GM23248 (cell line): ENCODE measurements around the gene SYNDIG1L. TPM values are rescaled to one million over a fixed set of nuclear protein-coding genes. Genes with fewer than 3 reads are reported as not detected.

Experiments used
- DNase-seq: peaks from one replicate; pipeline ENCODE4 v3.0.0-alpha.2; 2015
- H2AFZ ChIP-seq: fragments of 200-600 bp; sonication (generic); 2 replicates; pipeline ENCODE4 v1.6.1; 2016; ENCODE audit warnings: antibody characterized with exemption
- H3F3A ChIP-seq: fragments of 200-600 bp; sonication (generic); 2 replicates; pipeline ENCODE4 v1.6.1; 2016; ENCODE audit warnings: mild to moderate bottlenecking, antibody characterized with exemption, mixed run types; ENCODE audit not compliant: insufficient read depth
- H3K27ac ChIP-seq: fragments of 200-600 bp; sonication (generic); 2 replicates; pipeline ENCODE4 v1.5.1; 2016; ENCODE audit warnings: mild to moderate bottlenecking
- H3K27me3 ChIP-seq: fragments of 200-600 bp; sonication (generic); replicated peaks from 2 replicates; pipeline ENCODE4 v1.6.1; 2016; ENCODE audit warnings: mild to moderate bottlenecking; ENCODE audit not compliant: insufficient read depth
- H3K36me3 ChIP-seq: fragments of 200-600 bp; sonication (generic); 2 replicates; pipeline ENCODE4 v1.6.1; 2016; ENCODE audit warnings: low read depth, mild to moderate bottlenecking
- H3K4me1 ChIP-seq: fragments of 200-600 bp; sonication (generic); 2 replicates; pipeline ENCODE4 v1.6.1; 2016; ENCODE audit warnings: mild to moderate bottlenecking; ENCODE audit not compliant: insufficient read depth
- H3K4me2 ChIP-seq: fragments of 200-600 bp; sonication (generic); one replicate; pipeline ENCODE4 v1.6.1; 2016; ENCODE audit warnings: mild to moderate bottlenecking; ENCODE audit not compliant: unreplicated experiment
- H3K4me3 ChIP-seq: fragments of 200-600 bp; sonication (generic); 2 replicates; pipeline ENCODE4 v1.5.1; 2016; ENCODE audit warnings: mild to moderate bottlenecking
- H3K79me2 ChIP-seq: fragments of 200-600 bp; sonication (generic); 2 replicates; pipeline ENCODE4 v1.6.1; 2016; ENCODE audit warnings: mild to moderate bottlenecking; ENCODE audit not compliant: insufficient read depth
- H3K9ac ChIP-seq: fragments of 200-600 bp; sonication (generic); 2 replicates; pipeline ENCODE4 v1.6.1; 2016; ENCODE audit warnings: mild to moderate bottlenecking
- H3K9me2 ChIP-seq: fragments of 200-600 bp; sonication (generic); 2 replicates; pipeline ENCODE4 v1.6.1; 2016; ENCODE audit warnings: mixed run types, mild to moderate bottlenecking, moderate library complexity; ENCODE audit not compliant: insufficient read depth
- H3K9me3 ChIP-seq: fragments of 200-600 bp; sonication (generic); one replicate; pipeline ENCODE4 v1.6.1; 2017; ENCODE audit warnings: low read depth
- H4K20me1 ChIP-seq: fragments of 200-600 bp; sonication (generic); 2 replicates; pipeline ENCODE4 v1.6.0; 2016; ENCODE audit not compliant: insufficient read depth
- EZH2 ChIP-seq: fragments of 200-600 bp; sonication (generic); IDR thresholded peaks from 2 replicates; pipeline ENCODE4 v1.6.1; 2018; ENCODE audit warnings: antibody characterized with exemption, mild to moderate bottlenecking; ENCODE audit not compliant: insufficient read depth, poor library complexity, severe bottlenecking
- EZH2phosphoT487 ChIP-seq: fragments of 200-600 bp; sonication (generic); IDR thresholded peaks from 2 replicates; pipeline ENCODE4 v1.6.1; 2018; ENCODE audit warnings: antibody characterized with exemption, moderate library complexity, mild to moderate bottlenecking, low read depth; ENCODE audit not compliant: insufficient read depth
- WGBS, 2 experiments: methylation state at CpG; one replicate each; pipeline ENCODE4 v1.1.6; 2015 to 2017; ENCODE audit warnings: low lambda C conversion rate in 2 of 2, low coverage in 1 of 2; ENCODE audit errors: missing lambda C conversion rate in 2 of 2; 5-methylcytosine and 5-hydroxymethylcytosine counted together
- in situ Hi-C: fragments of 300-500 bp; cut with MboI; formaldehyde crosslinking; loops from 2 replicates; pipeline ENCODE4 v1.15.0; 2020
- polyA plus RNA-seq: library from polyadenylated mRNA; unstranded; fragments of >200 nt; fragmentation: Nextera tagmentation; extraction: Ambion mirVana; gene quantifications from 2 replicates; pipeline ENCODE4 v1.2.1, GENCODE V29; 2016
- total RNA-seq: library from RNA; depleted of rRNA; stranded (reverse); fragments of >200 nt; shearing (Covaris generic); gene quantifications from 2 replicates; pipeline ENCODE4 v1.2.3, GENCODE V29; 2014

SYNDIG1L gene
- total and polyA plus RNA-seq, 2 experiments from 2014 or later, result not detected

GRCh38 chr14:74400031-74400685, 25.9 kb downstream of the SYNDIG1L start:
- TF ChIP-seq EZH2 (no peak), EZH2phosphoT487 (no peak)
- Histone ChIP-seq H4K20me1 (no peaks in the 10 kb centered on the region), H3K27me3 (peaks cover 36% of the 10 kb centered on the region), H3K36me3 (no peaks in the 10 kb centered on the region), H3K79me2 (no peaks in the 10 kb centered on the region), H2AFZ (no peak overlapping the region), H3F3A (no peaks in the 10 kb centered on the region), H3K9me3 (no peaks in the 10 kb centered on the region), H3K4me3 (no peak overlapping the region), H3K9ac (no peak overlapping the region), H3K27ac (no peak overlapping the region), H3K4me2 (no peak overlapping the region), H3K9me2 (no peaks in the 10 kb centered on the region), H3K4me1 (no peaks in the 10 kb centered on the region)
- WGBS, 2 experiments, result 49 to 50% methylated on average over 13 of the region's 13 CpGs
- DNase-seq, result peak; percentile 42
- in situ Hi-C loops, result no loop called here

GRCh38 chr14:74395094-74395493, 30.9 kb downstream of the SYNDIG1L start:
- WGBS, 2 experiments, result 14 to 18% methylated on average over 3 to 4 of the region's 4 CpGs
- peaks cover 50% of the 10 kb centered on the region for H3K27me3 ChIP-seq

GRCh38 chr14:74394549-74394948, 31.5 kb downstream of the SYNDIG1L start:
- in situ Hi-C loops, result no loop called here
- peaks cover 49% of the 10 kb centered on the region for H3K27me3 ChIP-seq

More at GRCh38 chr14:74395094-74395493, 30.9 kb downstream of the SYNDIG1L start:
- no peak for DNase-seq
- no peaks in the 10 kb centered on the region for H3K36me3 ChIP-seq
- TF ChIP-seq EZH2phosphoT487, result no peak
- no peak for TF ChIP-seq EZH2
- in situ Hi-C loops, result no loop called here
- H3K27ac ChIP-seq, result no peak overlapping the region
- H3F3A ChIP-seq, result no peaks in the 10 kb centered on the region
- H3K79me2 ChIP-seq, result no peaks in the 10 kb centered on the region
- H3K4me3 ChIP-seq, result no peak overlapping the region
- H2AFZ ChIP-seq, result no peak overlapping the region
- H3K4me1 ChIP-seq, result no peaks in the 10 kb centered on the region
- no peak overlapping the region for H3K4me2 ChIP-seq
- no peaks in the 10 kb centered on the region for H3K9me2 ChIP-seq
- no peaks in the 10 kb centered on the region for H3K9me3 ChIP-seq
- no peaks in the 10 kb centered on the region for H4K20me1 ChIP-seq
- H3K9ac ChIP-seq, result no peak overlapping the region

GRCh38 chr14:74392616-74393570, 33.1 kb downstream of the SYNDIG1L start:
- no peak for DNase-seq
- 47 to 51% methylated on average over 16 of the region's 16 CpGs for WGBS, 2 experiments
- no peaks in the 10 kb centered on the region for H3K36me3 ChIP-seq
- TF ChIP-seq EZH2phosphoT487 (no peak), EZH2 (no peak)
- no peaks in the 10 kb centered on the region for H3F3A ChIP-seq
- H3K4me2 ChIP-seq, result no peak overlapping the region
- H4K20me1 ChIP-seq, result no peaks in the 10 kb centered on the region
- H3K4me1 ChIP-seq, result no peaks in the 10 kb centered on the region
- peaks cover 41% of the 10 kb centered on the region for H3K27me3 ChIP-seq
- no peaks in the 10 kb centered on the region for H3K9me3 ChIP-seq
- no peak overlapping the region for H3K4me3 ChIP-seq
- in situ Hi-C loops, result no loop called here
- H3K27ac ChIP-seq, result no peak overlapping the region
- H3K9ac ChIP-seq, result no peak overlapping the region
- no peaks in the 10 kb centered on the region for H3K79me2 ChIP-seq
- H2AFZ ChIP-seq, result no peak overlapping the region
- no peaks in the 10 kb centered on the region for H3K9me2 ChIP-seq

More at GRCh38 chr14:74394549-74394948, 31.5 kb downstream of the SYNDIG1L start:
- Histone ChIP-seq H3K9me2 (no peaks in the 10 kb centered on the region), H3K4me2 (no peak overlapping the region), H3K36me3 (no peaks in the 10 kb centered on the region), H3K4me3 (no peak overlapping the region), H3K9ac (no peak overlapping the region), H3K9me3 (no peaks in the 10 kb centered on the region), H3K27ac (no peak overlapping the region), H4K20me1 (no peaks in the 10 kb centered on the region), H3K79me2 (no peaks in the 10 kb centered on the region), H3K4me1 (no peaks in the 10 kb centered on the region), H3F3A (no peaks in the 10 kb centered on the region), H2AFZ (no peak overlapping the region)
- DNase-seq, result no peak
- TF ChIP-seq EZH2 (no peak), EZH2phosphoT487 (no peak)
- 61 to 71% methylated on average over 2 of the region's 2 CpGs for WGBS, 2 experiments
